Bronchial epithelial cell (primary cell): ENCODE results near the gene PLEKHH1. TPM values are rescaled to one million over a fixed set of nuclear protein-coding genes. Genes with fewer than 3 reads are reported as not detected.

Experiments
- DNase-seq: peaks from one replicate; pipeline ENCODE4 v3.0.0-alpha.2; 2010; ENCODE audit warnings: low read depth
- FAIRE-seq: peaks from 2 replicates; lab custom pipeline; 2011; peaks lifted over from hg19 to GRCh38; lab: Jason Lieb, UNC
- H3K27me3 ChIP-seq: 2 replicates; pipeline ENCODE4 v1.5.1; 2011; ENCODE audit warnings: low read length; ENCODE audit not compliant: control insufficient read depth, insufficient read depth
- H3K36me3 ChIP-seq: 2 replicates; pipeline ENCODE4 v1.5.1; 2011; ENCODE audit warnings: low read length; ENCODE audit not compliant: control insufficient read depth, insufficient read depth
- H3K4me3 ChIP-seq: 2 replicates; pipeline ENCODE4 v1.5.1; 2011; ENCODE audit warnings: mild to moderate bottlenecking, low read depth, low read length, control low read depth
- total RNA-seq: library from RNA; depleted of rRNA; stranded (reverse); fragments of >200 nt; gene quantifications from 2 replicates; pipeline ENCODE4 v1.2.1, GENCODE V29; 2014
- TF ChIP-seq, protein P1 (sequence below): IDR thresholded peaks from 2 replicates; pipeline ENCODE4 v1.5.1; 2011; ENCODE audit warnings: mild to moderate bottlenecking, moderate library complexity, low read length, control low read depth, inconsistent platforms; ENCODE audit not compliant: insufficient read depth, severe bottlenecking

The PLEKHH1 gene
- total RNA-seq: 4.4 and 4.7 TPM in 2 replicates

- Histone ChIP-seq H3K36me3 (no peaks in the 10 kb centered on the region), H3K4me3 (peak within 1 kb of the TSS; percentile 57), H3K27me3 (no peaks in the 10 kb centered on the region)
- TF ChIP-seq, protein P1, sequence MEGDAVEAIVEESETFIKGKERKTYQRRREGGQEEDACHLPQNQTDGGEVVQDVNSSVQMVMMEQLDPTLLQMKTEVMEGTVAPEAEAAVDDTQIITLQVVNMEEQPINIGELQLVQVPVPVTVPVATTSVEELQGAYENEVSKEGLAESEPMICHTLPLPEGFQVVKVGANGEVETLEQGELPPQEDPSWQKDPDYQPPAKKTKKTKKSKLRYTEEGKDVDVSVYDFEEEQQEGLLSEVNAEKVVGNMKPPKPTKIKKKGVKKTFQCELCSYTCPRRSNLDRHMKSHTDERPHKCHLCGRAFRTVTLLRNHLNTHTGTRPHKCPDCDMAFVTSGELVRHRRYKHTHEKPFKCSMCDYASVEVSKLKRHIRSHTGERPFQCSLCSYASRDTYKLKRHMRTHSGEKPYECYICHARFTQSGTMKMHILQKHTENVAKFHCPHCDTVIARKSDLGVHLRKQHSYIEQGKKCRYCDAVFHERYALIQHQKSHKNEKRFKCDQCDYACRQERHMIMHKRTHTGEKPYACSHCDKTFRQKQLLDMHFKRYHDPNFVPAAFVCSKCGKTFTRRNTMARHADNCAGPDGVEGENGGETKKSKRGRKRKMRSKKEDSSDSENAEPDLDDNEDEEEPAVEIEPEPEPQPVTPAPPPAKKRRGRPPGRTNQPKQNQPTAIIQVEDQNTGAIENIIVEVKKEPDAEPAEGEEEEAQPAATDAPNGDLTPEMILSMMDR: no peak
- DNase-seq: peak; percentile 65
- FAIRE-seq: no peak
These were observed at the start of gene PLEKHH1 for GRCh38 chr14:67532998-67533753. TSS of gene PLEKHH1 (plus strand) at chr14:67533290. CDS start at chr14:67541868, 8,578 bp downstream.

DNA sequence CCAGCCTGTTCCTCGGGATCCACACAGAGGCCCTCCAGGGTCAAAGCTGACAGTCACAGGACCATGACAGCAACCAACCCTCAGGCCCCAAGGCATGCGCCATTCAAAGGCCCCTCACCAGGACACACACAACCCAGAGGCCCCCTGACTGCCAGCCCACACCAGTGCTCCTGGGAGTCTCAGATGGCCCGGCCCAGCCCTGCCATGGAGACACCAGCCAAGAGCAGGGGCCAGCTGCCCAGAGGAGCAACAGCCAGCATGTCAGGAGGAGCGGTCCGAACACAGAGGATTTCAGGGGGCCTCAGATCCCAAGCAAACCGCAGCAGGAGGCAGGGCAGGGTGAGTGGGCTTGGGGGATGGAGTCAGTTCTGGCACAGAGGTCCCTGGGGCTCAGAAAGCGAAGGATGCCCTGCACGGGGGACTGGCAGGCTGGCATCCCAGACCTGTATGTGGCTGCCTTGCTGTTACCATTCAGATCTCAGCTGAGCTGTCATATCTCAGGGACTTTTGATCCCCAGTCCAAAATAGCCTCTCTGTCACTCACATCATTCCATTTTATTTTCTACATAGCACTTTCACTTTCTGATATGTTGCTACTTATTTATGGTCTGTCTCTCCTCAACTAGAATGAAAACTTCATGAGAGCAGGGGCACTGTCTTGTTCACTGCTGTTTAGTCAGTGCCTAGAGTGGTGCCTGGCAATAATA is 49.4 kb upstream of the PLEKHH1 start:
- Histone ChIP-seq H3K27me3 (no peaks in the 10 kb centered on the region), H3K36me3 (no peaks in the 10 kb centered on the region), H3K4me3 (no peak overlapping the region)
- no peak for FAIRE-seq
- TF ChIP-seq, protein P1: no peak
- DNase-seq: no peak

GRCh38 chr14:67485501-67486095 is 47.5 kb upstream of the PLEKHH1 start:
- TF ChIP-seq, protein P1: no peak
- no peaks in the 10 kb centered on the region for H3K27me3 ChIP-seq
- H3K4me3 ChIP-seq: no peak overlapping the region
- no peaks in the 10 kb centered on the region for H3K36me3 ChIP-seq
- no peak for FAIRE-seq
- DNase-seq: no peak

GRCh38 chr14:67486890-67487289 is 46.2 kb upstream of the PLEKHH1 start:
- Histone ChIP-seq H3K27me3 (no peaks in the 10 kb centered on the region), H3K4me3 (no peak overlapping the region), H3K36me3 (no peaks in the 10 kb centered on the region)
- FAIRE-seq (peak; percentile 36), DNase-seq (no peak)
- TF ChIP-seq, protein P1: no peak

- TF ChIP-seq, protein P1: no peak
- no peak for FAIRE-seq
- H3K36me3 ChIP-seq: no peaks in the 10 kb centered on the region
- DNase-seq: no peak
- no peaks in the 10 kb centered on the region for H3K27me3 ChIP-seq
- no peak overlapping the region for H3K4me3 ChIP-seq
These were observed 45.8 kb upstream of the PLEKHH1 start for GRCh38 chr14:67487332-67487731.
